H54 (cell line): ENCODE measurements around the gene BACH2.

ENCODE experiments used
- DNase-seq: peaks from one replicate; pipeline ENCODE4 v3.0.0; 2011; ENCODE audit warnings: low spot score, mixed read lengths; ENCODE audit not compliant: insufficient read length
- FAIRE-seq: peaks from 3 replicates; lab custom pipeline; 2011; peaks lifted over from hg19 to GRCh38; lab: Jason Lieb, UNC
- POLR2A ChIP-seq: IDR thresholded peaks from 2 replicates; pipeline ENCODE4 v1.6.1; 2011; ENCODE audit warnings: low read depth, mild to moderate bottlenecking, low read length

The BACH2 gene

GRCh38 chr6:90003941-90004340, 292.7 kb downstream of the BACH2 start:
- DNase-seq (no peak), FAIRE-seq (no peak)
- TF ChIP-seq POLR2A, result no peak

- DNase-seq (no peak), FAIRE-seq (no peak)
- no peak for TF ChIP-seq POLR2A
Observed at GRCh38 chr6:90003069-90003795, 293.4 kb downstream of the BACH2 start.

GRCh38 chr6:90000864-90001731, 295.5 kb downstream of the BACH2 start:
- FAIRE-seq (no peak), DNase-seq (no peak)

GRCh38 chr6:89999945-90000825, 296.5 kb downstream of the BACH2 start:
- no peak for DNase-seq
- no peak for FAIRE-seq

More at GRCh38 chr6:90000864-90001731, 295.5 kb downstream of the BACH2 start:
- no peak for TF ChIP-seq POLR2A

GRCh38 chr6:89999154-89999553, 297.5 kb downstream of the BACH2 start:
- FAIRE-seq, result no peak
- TF ChIP-seq POLR2A, result no peak
- no peak for DNase-seq

More at GRCh38 chr6:89999945-90000825, 296.5 kb downstream of the BACH2 start:
- TF ChIP-seq POLR2A, result no peak

GRCh38 chr6:89997456-89998445, 298.9 kb downstream of the BACH2 start:
- TF ChIP-seq POLR2A, result no peak
- FAIRE-seq, result no peak
- no peak for DNase-seq

- no peak for TF ChIP-seq POLR2A
- DNase-seq (no peak), FAIRE-seq (no peak)
Observed at GRCh38 chr6:89993411-89993810, 303.2 kb downstream of the BACH2 start.

- FAIRE-seq (no peak), DNase-seq (no peak)
- TF ChIP-seq POLR2A, result no peak
Observed at GRCh38 chr6:89992818-89993217, 303.8 kb downstream of the BACH2 start.

GRCh38 chr6:89989742-89990141, 306.9 kb downstream of the BACH2 start:
- FAIRE-seq, result no peak
- no peak for DNase-seq
- no peak for TF ChIP-seq POLR2A

- DNase-seq (no peak), FAIRE-seq (no peak)
- TF ChIP-seq POLR2A, result no peak
Observed at GRCh38 chr6:89987830-89988229, 308.8 kb downstream of the BACH2 start.

- FAIRE-seq (no peak), DNase-seq (no peak)
- TF ChIP-seq POLR2A, result no peak
Observed at GRCh38 chr6:89987140-89987539, 309.5 kb downstream of the BACH2 start.

- DNase-seq (no peak), FAIRE-seq (no peak)
- no peak for TF ChIP-seq POLR2A
Observed at GRCh38 chr6:89986650-89987074, 310.0 kb downstream of the BACH2 start.

GRCh38 chr6:89985751-89986493, 310.7 kb downstream of the BACH2 start:
- DNase-seq (no peak), FAIRE-seq (no peak)
- TF ChIP-seq POLR2A, result no peak
